Ishikawa (cell line): ENCODE results near the gene CCDC188.

Source experiments
- CEBPB ChIP-seq: IDR thresholded peaks from 2 replicates; pipeline ENCODE4 v1.6.1; 2012
- CREB1 ChIP-seq: IDR thresholded peaks from 2 replicates; pipeline ENCODE4 v1.6.1; 2012; ENCODE audit warnings: low read depth
- EGR1 ChIP-seq: IDR thresholded peaks from 2 replicates; pipeline ENCODE4 v1.6.1; 2012
- EP300 ChIP-seq: IDR thresholded peaks from 2 replicates; pipeline ENCODE4 v1.6.1; 2012; ENCODE audit warnings: borderline replicate concordance
- FOXM1 ChIP-seq: IDR thresholded peaks from 2 replicates; pipeline ENCODE4 v1.6.1; 2012; ENCODE audit warnings: low read depth, borderline replicate concordance
- MAX ChIP-seq: IDR thresholded peaks from 2 replicates; pipeline ENCODE4 v1.6.1; 2012
- NFIC ChIP-seq: IDR thresholded peaks from 2 replicates; pipeline ENCODE4 v1.6.1; 2012
- RAD21 ChIP-seq: IDR thresholded peaks from 2 replicates; pipeline ENCODE4 v1.6.1; 2012; ENCODE audit warnings: low read depth
- TAF1 ChIP-seq: IDR thresholded peaks from 2 replicates; pipeline ENCODE4 v1.6.1; 2012; ENCODE audit warnings: low read depth, mild to moderate bottlenecking
- TCF12 ChIP-seq: IDR thresholded peaks from 2 replicates; pipeline ENCODE4 v1.6.1; 2012; ENCODE audit warnings: low read depth
- TEAD4 ChIP-seq: IDR thresholded peaks from 2 replicates; pipeline ENCODE4 v1.6.1; 2012
- YY1 ChIP-seq: IDR thresholded peaks from 2 replicates; pipeline ENCODE4 v1.6.1; 2012; ENCODE audit warnings: low read depth
- ZBTB7A ChIP-seq: IDR thresholded peaks from 2 replicates; pipeline ENCODE4 v1.6.1; 2012; ENCODE audit warnings: low read depth
- TF ChIP-seq, protein P1 (sequence below): IDR thresholded peaks from 2 replicates; pipeline ENCODE4 v1.6.1; 2012; ENCODE audit warnings: low read depth, mild to moderate bottlenecking
- TF ChIP-seq, protein P2 (sequence below): IDR thresholded peaks from 2 replicates; pipeline ENCODE4 v1.6.1; 2012

The CCDC188 gene

DNA sequence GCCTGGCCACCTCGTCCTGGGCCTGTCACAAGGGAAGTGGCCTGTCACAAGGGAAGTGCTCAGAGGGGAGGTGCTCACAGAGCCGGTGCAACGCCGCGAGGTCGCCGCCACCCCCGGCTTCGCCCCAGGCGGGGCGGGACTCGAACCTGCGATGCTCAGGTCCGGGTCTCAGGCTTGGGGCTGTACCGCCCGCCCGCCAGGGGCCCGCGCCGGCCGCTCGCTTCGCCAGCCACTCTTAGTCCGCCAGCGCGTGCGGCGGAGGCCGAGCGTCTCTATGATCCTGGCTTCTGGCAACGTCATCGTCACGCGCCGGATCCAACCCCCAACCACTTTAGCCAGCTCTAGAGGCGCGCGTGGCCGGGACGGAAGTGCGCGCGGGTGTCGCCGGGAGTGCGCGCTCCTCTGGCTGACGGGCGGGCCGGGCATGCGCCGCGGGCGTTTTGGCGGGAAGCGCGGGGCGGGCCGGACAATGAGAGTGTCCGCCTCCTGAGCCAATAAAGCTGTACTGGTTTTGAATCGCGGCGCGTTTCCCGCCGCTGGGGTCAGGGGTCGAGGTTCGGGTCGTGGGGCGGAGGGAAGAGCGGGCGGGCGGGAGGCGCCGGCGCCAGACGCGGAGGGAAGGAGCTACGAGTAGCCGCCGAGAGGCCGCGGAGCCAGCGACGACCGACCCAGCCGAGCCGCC is 33.8 kb downstream of the CCDC188 start, which contains the start of gene TRMT2A:
Gene TRMT2A (minus strand): TSS at position 276 of the 682 bp plus-strand sequence. CDS start 320 bp downstream, outside the sequence.
- TF ChIP-seq FOXM1 (0 out of 2 replicates have a peak, but pooled peaks have one; percentile 16), CEBPB (no peak; the same call in 1 of the 2 replicates), NFIC (no peak; the same call in 1 of the 2 replicates), YY1 (peak; percentile 49), MAX (peak; percentile 90), TAF1 (peak; percentile 73; the same call in 1 of the 2 replicates), CREB1 (peak; percentile 93), EGR1 (peak; percentile 54), RAD21 (no peak), TCF12 (peak; percentile 74; the same call in 1 of the 2 replicates), TEAD4 (peak; percentile 59), EP300 (peak; percentile 53), ZBTB7A (0 out of 2 replicates have a peak, but pooled peaks have one; percentile 62)
- TF ChIP-seq, protein P1, sequence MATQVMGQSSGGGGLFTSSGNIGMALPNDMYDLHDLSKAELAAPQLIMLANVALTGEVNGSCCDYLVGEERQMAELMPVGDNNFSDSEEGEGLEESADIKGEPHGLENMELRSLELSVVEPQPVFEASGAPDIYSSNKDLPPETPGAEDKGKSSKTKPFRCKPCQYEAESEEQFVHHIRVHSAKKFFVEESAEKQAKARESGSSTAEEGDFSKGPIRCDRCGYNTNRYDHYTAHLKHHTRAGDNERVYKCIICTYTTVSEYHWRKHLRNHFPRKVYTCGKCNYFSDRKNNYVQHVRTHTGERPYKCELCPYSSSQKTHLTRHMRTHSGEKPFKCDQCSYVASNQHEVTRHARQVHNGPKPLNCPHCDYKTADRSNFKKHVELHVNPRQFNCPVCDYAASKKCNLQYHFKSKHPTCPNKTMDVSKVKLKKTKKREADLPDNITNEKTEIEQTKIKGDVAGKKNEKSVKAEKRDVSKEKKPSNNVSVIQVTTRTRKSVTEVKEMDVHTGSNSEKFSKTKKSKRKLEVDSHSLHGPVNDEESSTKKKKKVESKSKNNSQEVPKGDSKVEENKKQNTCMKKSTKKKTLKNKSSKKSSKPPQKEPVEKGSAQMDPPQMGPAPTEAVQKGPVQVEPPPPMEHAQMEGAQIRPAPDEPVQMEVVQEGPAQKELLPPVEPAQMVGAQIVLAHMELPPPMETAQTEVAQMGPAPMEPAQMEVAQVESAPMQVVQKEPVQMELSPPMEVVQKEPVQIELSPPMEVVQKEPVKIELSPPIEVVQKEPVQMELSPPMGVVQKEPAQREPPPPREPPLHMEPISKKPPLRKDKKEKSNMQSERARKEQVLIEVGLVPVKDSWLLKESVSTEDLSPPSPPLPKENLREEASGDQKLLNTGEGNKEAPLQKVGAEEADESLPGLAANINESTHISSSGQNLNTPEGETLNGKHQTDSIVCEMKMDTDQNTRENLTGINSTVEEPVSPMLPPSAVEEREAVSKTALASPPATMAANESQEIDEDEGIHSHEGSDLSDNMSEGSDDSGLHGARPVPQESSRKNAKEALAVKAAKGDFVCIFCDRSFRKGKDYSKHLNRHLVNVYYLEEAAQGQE, result peak; percentile 1; the same call in 1 of the 2 replicates
- TF ChIP-seq, protein P2, sequence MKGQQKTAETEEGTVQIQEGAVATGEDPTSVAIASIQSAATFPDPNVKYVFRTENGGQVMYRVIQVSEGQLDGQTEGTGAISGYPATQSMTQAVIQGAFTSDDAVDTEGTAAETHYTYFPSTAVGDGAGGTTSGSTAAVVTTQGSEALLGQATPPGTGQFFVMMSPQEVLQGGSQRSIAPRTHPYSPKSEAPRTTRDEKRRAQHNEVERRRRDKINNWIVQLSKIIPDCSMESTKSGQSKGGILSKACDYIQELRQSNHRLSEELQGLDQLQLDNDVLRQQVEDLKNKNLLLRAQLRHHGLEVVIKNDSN, result peak; percentile 64

DNA sequence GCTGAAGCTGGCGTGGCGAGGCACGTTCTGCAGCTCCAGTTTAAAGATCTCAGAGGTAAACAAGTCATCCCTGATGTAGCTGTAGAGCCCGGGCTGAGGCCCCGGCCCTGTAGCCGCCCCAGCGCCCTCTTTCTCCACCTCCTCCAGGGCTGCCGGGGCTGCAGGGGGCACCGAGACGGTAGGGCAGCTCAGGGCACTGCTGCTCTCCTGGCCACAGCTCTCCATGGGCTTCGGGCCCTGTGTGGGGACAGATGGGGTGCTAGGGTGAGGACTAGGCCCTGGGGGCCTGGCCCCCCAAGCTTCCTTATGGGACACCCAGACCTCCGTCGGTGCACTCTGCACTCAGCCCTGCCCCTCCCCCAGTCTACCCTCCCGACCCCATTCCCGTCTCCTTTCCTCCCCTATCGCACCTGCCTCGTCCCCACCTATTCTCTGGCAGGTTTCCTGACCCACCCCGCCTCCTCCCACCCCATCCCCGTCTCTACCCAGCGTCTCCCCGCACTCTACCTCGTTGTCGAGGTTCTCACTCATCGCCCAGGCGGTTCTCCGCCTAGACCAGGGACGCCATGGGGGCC is 34.4 kb downstream of the CCDC188 start:
- TF ChIP-seq TCF12 (no peak), EGR1 (no peak), CREB1 (no peak), MAX (no peak), CEBPB (no peak), YY1 (no peak)

GRCh38 chr22:20115691-20116375 is 35.0 kb downstream of the CCDC188 start, which contains the start of gene RANBP1:
Gene RANBP1 (plus strand): TSS chr22:20116104. CDS start chr22:20116185, 81 bp downstream.
- TF ChIP-seq EP300 (no peak), TEAD4 (no peak), YY1 (no peak), RAD21 (no peak), EGR1 (no peak), TCF12 (no peak), CREB1 (no peak), TAF1 (no peak), CEBPB (no peak), MAX (no peak), FOXM1 (no peak), NFIC (no peak), ZBTB7A (no peak)
- TF ChIP-seq, protein P2, result no peak
- TF ChIP-seq, protein P1, result no peak

DNA sequence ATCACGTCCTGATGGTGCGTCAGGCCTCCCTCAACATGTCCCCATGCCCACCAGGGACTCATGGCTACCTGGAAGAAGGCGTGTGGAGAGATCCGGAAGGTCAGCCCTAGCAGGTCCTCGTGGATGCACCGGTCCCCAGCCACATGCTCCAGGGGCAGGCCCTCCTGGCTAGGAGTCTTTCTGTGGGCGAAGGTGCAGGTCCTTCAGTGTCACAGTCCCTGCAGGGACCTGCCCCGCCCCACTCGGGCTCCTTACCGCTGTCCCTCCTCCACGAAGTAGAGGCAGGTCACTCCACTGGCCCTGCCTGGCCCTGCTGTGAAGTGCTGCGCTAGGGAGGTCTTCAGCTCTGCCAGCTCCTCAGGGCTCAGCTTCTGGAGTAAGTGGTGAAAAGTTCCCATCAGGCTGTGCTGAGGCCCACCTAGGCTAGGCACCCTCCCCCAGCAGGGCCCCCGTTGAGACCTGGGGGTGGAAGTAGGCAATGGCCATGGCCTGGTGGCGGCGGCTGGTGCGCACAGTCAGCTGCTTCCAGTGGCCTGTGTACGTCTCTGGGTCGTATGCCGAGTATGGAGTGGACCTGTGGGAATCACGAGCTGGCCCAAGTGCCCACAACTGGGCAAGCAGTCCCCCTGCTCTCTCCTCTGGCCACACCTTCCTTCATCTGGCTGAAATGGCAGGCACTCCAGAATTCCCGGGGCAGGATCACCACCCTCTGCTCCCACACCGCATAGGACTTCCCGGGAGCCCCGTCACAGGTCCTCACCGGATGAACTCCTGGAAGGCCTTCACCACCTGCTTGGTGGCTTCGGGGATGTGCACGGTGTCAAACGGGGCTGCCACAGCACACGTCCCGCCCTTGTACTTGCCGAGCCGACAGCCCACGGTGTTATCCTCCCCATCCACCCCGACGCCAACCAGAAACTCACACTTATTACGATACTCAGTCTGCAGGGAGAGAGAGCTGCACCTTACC is 36.1 kb downstream of the CCDC188 start:
- TF ChIP-seq TCF12, result no peak
